ENCODE results near the gene DNTT.

Gene DNTT

GRCh38 chr10:96310321-96310669 lies 6.1 kb downstream of the DNTT start:
- no peak for DNase-seq

- DNase-seq = no peak
These were observed 7.0 kb downstream of the DNTT start for GRCh38 chr10:96311180-96311715.

DNA sequence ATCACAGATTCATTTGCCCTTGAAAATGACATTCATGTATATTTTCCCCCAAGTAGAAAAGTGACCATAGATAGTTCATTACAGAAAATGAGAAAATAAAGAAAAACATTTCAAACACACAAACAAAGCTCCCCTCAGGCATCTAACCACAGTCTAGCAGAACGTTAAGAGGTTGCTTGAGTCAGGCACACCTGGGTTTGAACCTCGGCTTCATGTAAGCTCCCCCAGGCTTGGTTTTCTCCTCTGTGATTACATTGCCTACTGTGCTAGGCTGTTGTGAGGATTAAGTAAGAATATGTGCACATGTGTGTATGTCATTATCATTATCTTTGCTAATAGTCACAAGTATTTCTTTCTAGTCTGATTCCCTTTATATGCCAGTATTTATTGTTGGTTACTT lies 9.1 kb downstream of the DNTT start:
- no peak for DNase-seq

DNA sequence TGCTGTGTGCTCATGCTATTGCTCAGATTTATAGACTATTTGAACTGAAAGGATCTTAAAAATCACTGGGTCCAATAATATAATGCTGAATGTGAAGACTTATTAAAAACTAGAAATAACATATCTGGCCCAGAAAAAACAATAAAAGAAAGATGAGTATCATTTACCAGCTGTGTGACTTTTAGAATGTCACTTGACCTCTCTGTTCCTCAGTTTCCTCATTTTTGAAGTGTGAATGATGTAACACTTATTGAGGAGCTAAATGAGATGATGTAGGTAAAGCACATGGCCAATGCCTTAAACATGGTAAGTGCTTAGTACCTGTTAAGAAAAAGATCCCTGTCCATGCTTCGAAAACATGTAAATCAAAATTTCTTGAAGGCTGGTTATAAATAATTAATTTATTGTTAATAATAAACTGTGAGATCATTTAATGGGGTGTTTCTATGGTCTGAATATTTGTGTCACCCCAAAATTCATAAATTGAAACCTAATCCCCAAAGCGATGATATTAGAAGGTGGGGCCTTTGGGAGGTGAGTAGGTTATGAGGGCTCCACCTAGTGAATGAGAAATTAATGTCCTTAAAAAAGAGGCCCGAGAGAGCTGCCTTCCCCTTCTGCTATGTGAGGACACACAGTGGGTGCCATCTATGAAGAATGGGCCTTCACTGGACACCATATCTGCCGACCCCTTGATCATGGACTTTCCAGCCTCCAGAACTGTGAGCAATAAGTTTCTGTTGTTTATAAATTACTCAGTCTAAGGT lies 13.0 kb downstream of the DNTT start:
- DNase-seq = no peak

- DNase-seq = no peak
These were observed 15.7 kb downstream of the DNTT start for GRCh38 chr10:96319754-96320474.

GRCh38 chr10:96321822-96322221 lies 17.6 kb downstream of the DNTT start:
- DNase-seq = no peak

- no peak for DNase-seq
These were observed 18.0 kb downstream of the DNTT start for GRCh38 chr10:96322275-96322674.

DNA sequence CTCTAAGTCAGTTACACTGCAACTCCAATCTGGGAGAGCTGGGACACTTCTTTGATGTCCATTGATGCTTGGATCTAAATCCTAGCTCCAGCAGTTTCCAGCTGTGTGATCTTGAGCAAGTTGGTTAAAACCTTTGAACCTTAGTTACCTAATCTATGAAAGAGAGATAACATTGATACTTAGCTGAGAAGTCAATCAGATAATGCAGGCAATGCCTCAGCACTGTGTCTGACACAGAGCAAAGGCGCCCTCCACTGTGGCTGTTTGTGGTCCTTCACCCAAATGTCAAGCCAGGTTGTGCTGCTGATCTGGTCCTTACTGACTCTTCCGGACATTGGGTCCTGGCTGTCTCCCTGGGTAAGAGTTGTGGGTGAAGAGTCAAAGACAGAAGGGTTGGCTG lies 20.2 kb downstream of the DNTT start:
- DNase-seq = no peak

DNA sequence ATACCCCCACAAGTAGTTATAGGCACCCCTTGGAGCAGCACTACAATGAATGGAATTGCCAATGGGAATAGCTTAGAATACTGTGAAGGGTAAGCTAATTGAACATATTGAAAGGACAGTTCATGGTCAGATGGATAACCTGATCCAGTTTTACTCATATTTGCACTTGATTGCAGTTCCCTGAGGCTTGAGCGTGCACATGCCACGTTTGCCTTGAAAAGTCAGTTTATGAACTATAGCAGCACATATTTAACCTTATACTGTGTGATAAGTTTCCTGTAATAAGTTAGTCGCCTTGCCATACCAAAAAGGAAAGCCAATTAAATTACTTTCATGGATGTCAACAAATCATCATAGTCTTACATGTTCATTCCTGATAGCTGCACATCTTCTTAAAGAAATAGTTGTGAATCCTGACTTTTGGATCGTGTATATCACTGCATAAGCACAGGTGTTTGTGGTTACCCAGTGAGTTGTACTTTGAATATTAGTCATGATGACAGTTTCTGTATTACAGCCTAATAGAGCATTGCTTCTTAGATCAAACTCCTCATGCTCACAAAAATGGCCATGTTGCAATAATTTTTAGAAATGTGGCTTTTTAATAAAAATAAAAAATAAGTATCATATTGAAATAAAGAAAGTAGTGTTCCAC lies 21.6 kb downstream of the DNTT start:
- DNase-seq = no peak

DNA sequence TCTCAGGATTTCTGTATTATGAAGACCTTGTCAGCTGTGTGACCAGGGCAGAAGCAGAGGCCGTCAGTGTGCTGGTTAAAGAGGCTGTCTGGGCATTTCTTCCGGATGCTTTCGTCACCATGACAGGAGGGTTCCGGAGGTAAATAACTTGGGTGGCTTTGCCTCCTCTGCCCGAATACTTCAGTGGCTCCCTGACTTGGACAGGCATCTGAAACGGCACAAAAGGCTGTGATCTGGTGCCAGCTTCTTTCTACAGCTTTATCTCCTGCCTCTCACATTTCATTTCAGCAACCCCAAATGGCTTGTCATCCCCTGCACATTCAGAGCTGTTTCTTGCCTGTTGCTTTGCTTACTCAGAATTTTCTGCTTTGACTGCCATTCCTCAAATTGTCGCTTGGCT lies 23.2 kb downstream of the DNTT start:
- no peak for DNase-seq

DNA sequence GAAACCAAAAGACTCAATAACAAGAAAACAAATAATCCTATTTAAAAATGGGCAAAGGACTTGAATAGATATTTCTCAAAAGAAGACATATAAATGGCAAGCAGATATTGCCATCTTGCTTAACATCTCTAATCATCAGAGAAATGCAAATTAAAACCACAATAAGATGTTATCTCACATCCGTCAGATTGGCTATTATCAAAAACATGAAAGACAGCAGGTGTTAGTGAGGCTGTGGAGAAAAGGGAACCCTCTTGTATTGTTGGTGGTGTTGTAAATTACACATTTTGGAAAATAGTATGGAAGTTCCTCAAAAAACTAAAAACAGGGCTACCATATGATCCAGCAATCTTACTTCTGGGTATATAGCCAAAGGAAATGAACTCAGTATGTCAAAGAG lies 28.9 kb downstream of the DNTT start:
- no peak for DNase-seq

- peak; percentile 9 for DNase-seq
These were observed 30.6 kb downstream of the DNTT start for GRCh38 chr10:96334616-96335526.

DNA sequence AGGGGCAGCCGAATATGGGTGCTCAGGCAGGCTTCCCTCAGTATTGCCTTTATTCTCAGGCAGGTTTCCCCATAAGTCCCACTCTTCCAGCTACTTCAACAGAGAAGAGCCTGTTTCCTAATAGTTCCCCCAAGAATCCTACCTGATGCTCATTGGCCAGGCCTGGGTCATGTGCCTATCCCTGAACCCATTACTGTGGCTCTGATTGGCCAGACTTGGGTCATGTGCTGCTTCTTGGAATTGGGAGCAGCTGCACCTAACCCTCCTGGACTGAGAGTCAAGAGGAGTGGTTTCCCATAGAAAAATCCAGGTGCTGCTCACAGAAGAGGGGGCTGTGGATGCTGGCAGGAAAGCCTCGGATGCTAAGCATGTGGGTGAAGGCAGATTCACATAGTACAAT lies 32.9 kb downstream of the DNTT start:
- no peak for DNase-seq

DNA sequence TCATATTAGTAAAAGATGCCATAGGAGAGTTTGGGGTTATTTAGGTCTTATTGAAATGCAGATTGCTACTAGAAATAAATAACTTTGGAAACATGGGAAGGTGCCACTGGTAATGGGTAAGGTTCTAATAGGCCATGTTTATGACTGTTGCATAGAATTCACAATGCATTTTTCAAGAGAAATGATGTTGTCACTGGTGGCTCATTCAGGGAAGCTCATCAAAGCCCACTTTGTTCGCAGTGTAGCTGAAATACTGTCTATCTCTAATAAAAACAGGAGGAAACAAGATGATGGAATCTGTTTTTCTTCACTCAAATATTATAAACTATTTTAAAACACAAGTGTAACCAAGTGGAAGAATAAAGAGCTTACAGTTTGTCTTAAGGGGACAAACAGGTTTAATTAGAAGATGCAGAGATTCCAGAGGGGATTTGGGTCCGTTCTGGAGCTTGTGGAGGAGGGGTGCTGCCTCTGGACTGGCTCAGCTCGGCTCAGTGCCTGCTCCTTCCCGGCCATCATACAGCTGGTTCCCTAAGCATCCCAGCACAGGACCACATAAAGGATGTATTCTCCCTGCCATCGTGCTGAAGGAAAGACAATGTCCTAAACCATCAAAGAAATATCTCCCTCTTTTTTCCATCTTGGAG lies 34.2 kb downstream of the DNTT start:
- no peak for DNase-seq

DNA sequence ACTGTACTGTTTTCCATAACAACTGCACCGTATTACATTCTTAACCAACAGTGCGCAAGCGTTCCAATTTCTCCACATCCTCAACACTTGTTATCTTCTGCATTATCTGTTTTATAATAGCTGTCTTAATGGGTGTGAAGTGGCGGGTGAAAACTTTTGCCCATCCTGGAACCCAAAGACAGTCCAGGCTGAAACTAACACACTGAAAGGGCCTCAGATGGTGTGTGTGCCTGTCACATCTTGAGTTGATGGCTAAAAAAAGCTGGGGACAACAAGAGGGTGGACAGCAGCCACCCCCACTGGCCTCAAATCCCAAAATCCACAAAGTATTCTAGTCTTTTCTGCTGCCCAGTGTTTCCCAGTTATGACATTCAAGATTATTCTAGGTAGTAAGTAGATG lies 35.1 kb downstream of the DNTT start:
- DNase-seq = no peak

GRCh38 chr10:96339956-96340904 lies 36.0 kb downstream of the DNTT start:
- DNase-seq = peak; percentile 43

DNA sequence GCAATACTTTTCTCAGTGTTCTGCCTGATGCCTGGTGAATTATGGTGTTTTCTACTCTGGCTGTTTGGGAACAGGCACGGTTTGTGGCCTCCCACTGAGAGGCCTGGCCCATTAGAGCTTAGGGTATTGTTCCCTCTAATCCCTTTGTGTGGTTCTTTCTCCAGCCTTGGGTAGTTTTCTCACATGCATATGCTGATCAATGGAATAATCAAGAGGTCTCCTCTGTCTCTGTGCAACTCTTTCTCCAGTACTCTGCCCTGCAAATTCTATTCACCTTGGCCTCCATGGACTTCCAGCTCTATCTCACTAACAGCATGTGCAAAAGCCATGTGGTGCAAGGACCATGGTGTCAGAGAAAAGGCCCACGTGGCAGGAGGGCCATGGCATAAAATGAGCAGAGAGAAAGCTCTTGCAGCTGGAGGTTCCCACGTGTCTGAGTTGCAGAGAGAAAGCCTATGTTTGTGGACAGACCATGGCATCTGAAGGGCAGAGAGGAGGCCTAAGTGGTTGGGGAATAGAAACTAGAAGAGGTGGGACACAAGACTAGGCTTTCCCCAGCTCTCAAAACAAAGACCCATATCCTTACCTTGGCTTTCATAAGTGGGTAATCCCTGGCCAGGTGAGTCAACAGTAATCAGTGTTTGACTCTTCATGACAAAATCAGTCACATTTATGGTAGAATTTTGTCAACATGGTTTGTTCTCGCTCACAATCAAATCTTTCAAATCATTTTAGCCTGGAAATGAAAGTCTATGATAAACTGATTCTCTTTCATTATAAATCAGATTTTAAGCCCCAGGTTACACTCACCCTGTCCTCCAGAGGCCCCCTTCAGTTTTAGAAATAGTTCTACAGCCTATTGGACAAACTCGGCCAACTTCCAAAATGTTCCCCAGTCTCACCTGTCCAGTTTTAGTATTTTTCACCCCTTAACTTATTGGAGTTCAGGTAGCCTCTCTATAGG lies 37.3 kb downstream of the DNTT start:
- no peak for DNase-seq

- no peak for DNase-seq
These were observed 38.2 kb downstream of the DNTT start for GRCh38 chr10:96342402-96342801.

GRCh38 chr10:96344178-96344577 lies 39.9 kb downstream of the DNTT start:
- DNase-seq = no peak

DNA sequence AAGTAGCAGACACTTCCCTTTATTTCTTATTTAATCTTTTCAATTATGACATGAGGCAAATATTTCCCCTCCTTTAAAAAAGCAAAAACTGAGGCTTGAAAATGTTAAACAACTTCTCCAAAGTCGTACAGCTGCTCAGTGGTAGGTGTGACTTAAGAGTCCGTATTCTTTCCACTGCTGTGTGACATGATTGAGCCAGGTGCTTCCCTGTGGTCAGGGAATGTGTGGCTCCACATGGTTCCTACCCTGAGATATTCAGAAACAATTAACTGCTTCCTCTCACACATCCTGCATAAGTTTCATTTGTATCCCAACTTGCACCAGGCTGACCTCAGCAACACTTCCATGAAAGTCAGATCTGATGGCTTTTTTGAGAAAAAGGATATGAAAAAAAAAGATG lies 41.0 kb downstream of the DNTT start:
- no peak for DNase-seq
